MM.1S (cell line): Measurements from ENCODE around the gene CCDC159.

ENCODE experiments used
- DNase-seq: peaks from one replicate; pipeline ENCODE4 v3.0.0-alpha.2; 2015
- H2AFZ ChIP-seq: fragments of 300-600 bp; sonication (generic); 2 replicates; pipeline ENCODE4 v1.6.0; 2016; ENCODE audit warnings: antibody characterized with exemption, low read length
- H3F3A ChIP-seq: fragments of 300-600 bp; sonication (generic); 2 replicates; pipeline ENCODE4 v1.6.1; 2016; ENCODE audit warnings: mild to moderate bottlenecking, antibody characterized with exemption, low read length, moderate library complexity, mixed read lengths; ENCODE audit not compliant: insufficient read depth
- H3K27ac ChIP-seq: fragments of 300-600 bp; sonication (generic); 2 replicates; pipeline ENCODE4 v1.5.1; 2016; ENCODE audit warnings: mild to moderate bottlenecking, low read length
- H3K27me3 ChIP-seq: fragments of 300-600 bp; sonication (generic); replicated peaks from 2 replicates; pipeline ENCODE4 v1.6.0; 2016; ENCODE audit warnings: low read length; ENCODE audit not compliant: insufficient read depth
- H3K36me3 ChIP-seq: fragments of 300-600 bp; sonication (generic); replicated peaks from 2 replicates; pipeline ENCODE4 v1.6.1; 2016; ENCODE audit warnings: mild to moderate bottlenecking, low read length, mixed read lengths; ENCODE audit not compliant: insufficient read depth
- H3K4me1 ChIP-seq: fragments of 300-600 bp; sonication (generic); 2 replicates; pipeline ENCODE4 v1.6.1; 2016; ENCODE audit warnings: low read length, mixed read lengths
- H3K4me2 ChIP-seq: fragments of 300-600 bp; sonication (generic); 2 replicates; pipeline ENCODE4 v1.6.0; 2016; ENCODE audit warnings: low read depth, low read length
- H3K4me3 ChIP-seq: fragments of 300-600 bp; sonication (generic); 2 replicates; pipeline ENCODE4 v1.5.1; 2016; ENCODE audit warnings: low read length, mixed read lengths
- H3K79me2 ChIP-seq: fragments of 300-600 bp; sonication (generic); 2 replicates; pipeline ENCODE4 v1.6.1; 2016; ENCODE audit warnings: mixed run types, low read length, mixed read lengths
- H3K9ac ChIP-seq: fragments of 300-600 bp; sonication (generic); 2 replicates; pipeline ENCODE4 v1.6.1; 2016; ENCODE audit warnings: low read length, mixed read lengths
- H3K9me2 ChIP-seq: fragments of 300-600 bp; sonication (generic); replicated peaks from 2 replicates; pipeline ENCODE4 v1.6.1; 2016; ENCODE audit warnings: mild to moderate bottlenecking, low read length, mixed read lengths; ENCODE audit not compliant: insufficient read depth
- H3K9me3 ChIP-seq: fragments of 300-600 bp; sonication (generic); replicated peaks from 2 replicates; pipeline ENCODE4 v1.6.1; 2016; ENCODE audit warnings: mild to moderate bottlenecking, low read length, mixed read lengths; ENCODE audit not compliant: insufficient read depth
- H4K20me1 ChIP-seq: fragments of 300-600 bp; sonication (generic); 2 replicates; pipeline ENCODE4 v1.6.1; 2016; ENCODE audit warnings: mild to moderate bottlenecking, low read length, moderate library complexity, mixed read lengths; ENCODE audit not compliant: insufficient read depth
- EZH2 ChIP-seq: fragments of 300-600 bp; sonication (generic); optimal IDR thresholded peaks from 2 replicates; pipeline ENCODE3; 2017; ENCODE audit warnings: low read depth, mild to moderate bottlenecking, antibody characterized with exemption, low read length, mixed read lengths
- EZH2phosphoT487 ChIP-seq: fragments of 300-600 bp; sonication (generic); IDR thresholded peaks from 2 replicates; pipeline ENCODE4 v1.6.1; 2018; ENCODE audit warnings: antibody characterized with exemption, low read length
- TF ChIP-seq, protein P1 (sequence below): fragments of 300-600 bp; sonication (generic); IDR thresholded peaks from 2 replicates; pipeline ENCODE4 v1.5.1; 2016; ENCODE audit warnings: antibody characterized with exemption, low read length, mixed read lengths

Gene CCDC159

DNA sequence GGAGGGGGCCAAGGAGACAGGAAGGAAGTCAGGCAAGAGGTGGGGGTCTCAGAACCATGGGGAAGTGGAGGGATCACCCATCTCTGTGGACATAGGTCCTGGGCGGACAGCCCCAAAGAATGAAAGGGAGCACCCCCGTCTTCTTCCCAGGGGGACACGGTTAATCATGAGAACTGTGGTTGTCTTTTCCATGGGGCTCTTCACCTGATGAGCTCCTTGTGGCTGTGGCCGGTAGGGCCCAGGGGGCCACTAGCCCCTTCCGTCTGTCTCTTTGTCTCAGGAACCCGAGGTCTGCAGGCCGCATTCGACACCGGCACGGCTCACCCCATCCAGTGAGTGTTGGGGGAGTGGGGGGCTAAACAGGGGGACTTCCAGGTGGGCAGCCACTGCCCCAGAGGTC is 17.6 kb downstream of the CCDC159 start:
- no peaks in the 10 kb centered on the region for H3K36me3 ChIP-seq

DNA sequence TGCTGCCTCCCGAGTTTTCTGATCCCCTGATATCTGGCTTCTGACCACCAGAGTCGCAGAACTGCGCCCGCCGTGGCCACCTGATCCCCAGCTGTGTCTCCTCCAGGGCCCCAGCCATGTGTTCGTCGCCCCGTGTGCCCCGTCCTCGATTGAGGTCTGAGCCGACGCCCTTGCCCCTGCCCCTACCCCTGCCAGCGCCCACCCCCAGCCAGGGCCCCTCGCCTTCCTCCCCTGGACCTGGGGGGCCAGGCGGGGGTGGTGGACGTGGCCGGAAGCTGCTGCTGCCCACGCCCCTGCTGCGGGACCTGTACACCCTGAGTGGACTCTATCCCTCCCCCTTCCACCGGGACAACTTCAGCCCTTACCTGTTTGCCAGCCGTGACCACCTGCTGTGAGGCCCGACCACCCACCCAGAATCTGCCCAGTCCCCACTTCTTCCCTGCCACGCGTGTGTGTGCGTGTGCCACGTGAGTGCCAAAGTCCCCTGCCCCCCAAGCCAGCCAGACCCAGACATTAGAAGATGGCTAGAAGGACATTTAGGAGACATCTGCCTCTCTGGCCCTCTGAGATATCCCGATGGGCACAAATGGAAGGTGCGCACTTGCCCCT is 18.1 kb downstream of the CCDC159 start:
- Histone ChIP-seq H3K4me1 (no peaks in the 10 kb centered on the region), H2AFZ (no peak overlapping the region), H3K27ac (no peak overlapping the region), H3K9ac (no peak overlapping the region), H3K9me3 (no peaks in the 10 kb centered on the region), H4K20me1 (no peaks in the 10 kb centered on the region), H3K9me2 (no peaks in the 10 kb centered on the region), H3K79me2 (no peaks in the 10 kb centered on the region), H3F3A (no peaks in the 10 kb centered on the region), H3K36me3 (no peaks in the 10 kb centered on the region), H3K4me3 (no peak overlapping the region), H3K4me2 (no peak overlapping the region), H3K27me3 (peaks cover 2% of the 10 kb centered on the region; the same call in 1 of the 2 replicates)
- DNase-seq: no peak
- no peak for TF ChIP-seq EZH2
- TF ChIP-seq, protein P1, sequence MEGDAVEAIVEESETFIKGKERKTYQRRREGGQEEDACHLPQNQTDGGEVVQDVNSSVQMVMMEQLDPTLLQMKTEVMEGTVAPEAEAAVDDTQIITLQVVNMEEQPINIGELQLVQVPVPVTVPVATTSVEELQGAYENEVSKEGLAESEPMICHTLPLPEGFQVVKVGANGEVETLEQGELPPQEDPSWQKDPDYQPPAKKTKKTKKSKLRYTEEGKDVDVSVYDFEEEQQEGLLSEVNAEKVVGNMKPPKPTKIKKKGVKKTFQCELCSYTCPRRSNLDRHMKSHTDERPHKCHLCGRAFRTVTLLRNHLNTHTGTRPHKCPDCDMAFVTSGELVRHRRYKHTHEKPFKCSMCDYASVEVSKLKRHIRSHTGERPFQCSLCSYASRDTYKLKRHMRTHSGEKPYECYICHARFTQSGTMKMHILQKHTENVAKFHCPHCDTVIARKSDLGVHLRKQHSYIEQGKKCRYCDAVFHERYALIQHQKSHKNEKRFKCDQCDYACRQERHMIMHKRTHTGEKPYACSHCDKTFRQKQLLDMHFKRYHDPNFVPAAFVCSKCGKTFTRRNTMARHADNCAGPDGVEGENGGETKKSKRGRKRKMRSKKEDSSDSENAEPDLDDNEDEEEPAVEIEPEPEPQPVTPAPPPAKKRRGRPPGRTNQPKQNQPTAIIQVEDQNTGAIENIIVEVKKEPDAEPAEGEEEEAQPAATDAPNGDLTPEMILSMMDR: no peak
- TF ChIP-seq EZH2phosphoT487: no peak

More for the DNA sequence above, 17.6 kb downstream of the CCDC159 start:
- Histone ChIP-seq H3K9ac (no peak overlapping the region), H3K4me1 (no peaks in the 10 kb centered on the region), H3K27me3 (peaks cover 7% of the 10 kb centered on the region; the same call in 1 of the 2 replicates), H3F3A (no peaks in the 10 kb centered on the region), H4K20me1 (no peaks in the 10 kb centered on the region), H2AFZ (no peak overlapping the region), H3K4me3 (no peak overlapping the region), H3K27ac (no peak overlapping the region), H3K9me2 (no peaks in the 10 kb centered on the region), H3K79me2 (no peaks in the 10 kb centered on the region), H3K4me2 (no peak overlapping the region), H3K9me3 (no peaks in the 10 kb centered on the region)
- DNase-seq: no peak
- TF ChIP-seq, protein P1: no peak
- TF ChIP-seq EZH2 (no peak), EZH2phosphoT487 (no peak)

GRCh38 chr19:11364935-11365334 is 18.6 kb downstream of the CCDC159 start:
- no peaks in the 10 kb centered on the region for H3K36me3 ChIP-seq
- no peaks in the 10 kb centered on the region for H3K79me2 ChIP-seq
- no peaks in the 10 kb centered on the region for H3K9me3 ChIP-seq
- H3K27me3 ChIP-seq: no peaks in the 10 kb centered on the region
- H3K4me1 ChIP-seq: no peaks in the 10 kb centered on the region
- H3K9ac ChIP-seq: no peak overlapping the region
- no peak for TF ChIP-seq EZH2
- TF ChIP-seq, protein P1: no peak
- no peak for TF ChIP-seq EZH2phosphoT487
- no peak overlapping the region for H2AFZ ChIP-seq
- no peak overlapping the region for H3K4me2 ChIP-seq
- no peaks in the 10 kb centered on the region for H3K9me2 ChIP-seq
- H3K27ac ChIP-seq: no peak overlapping the region
- no peaks in the 10 kb centered on the region for H4K20me1 ChIP-seq
- H3K4me3 ChIP-seq: no peak overlapping the region
- H3F3A ChIP-seq: no peaks in the 10 kb centered on the region
- no peak for DNase-seq
